ENCODE measurements around the gene UBR1.

UBR1 gene

DNA sequence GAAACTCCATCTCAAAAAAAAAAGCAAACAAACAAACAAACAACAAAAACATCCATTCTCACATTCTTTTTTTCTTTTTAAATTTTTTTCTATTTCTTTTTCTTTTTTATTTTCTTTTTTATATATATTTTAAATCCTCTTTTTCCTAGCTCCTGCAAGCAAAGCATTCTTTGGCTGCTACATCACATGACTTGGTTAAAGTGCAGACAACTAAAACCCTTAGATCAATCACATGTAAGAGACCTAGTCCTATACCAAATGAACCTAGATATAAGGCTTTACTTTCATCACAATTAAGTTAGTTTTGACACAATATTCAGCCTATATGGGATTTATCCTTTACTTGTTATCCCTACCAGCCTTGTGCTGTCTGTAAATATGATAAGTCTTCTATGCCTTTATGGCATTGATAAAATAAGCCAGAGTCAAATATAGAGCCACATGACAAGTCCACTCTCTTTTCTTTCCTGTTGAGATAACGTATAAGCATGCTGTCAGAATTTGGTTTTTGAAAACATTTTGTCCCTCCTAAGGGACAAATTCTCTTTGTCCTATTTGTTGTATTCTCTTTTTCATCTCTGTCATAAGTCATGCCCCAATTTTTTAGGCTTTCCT is 11.3 kb downstream of the UBR1 start:
- no peak overlapping the region for H3K4me3 ChIP-seq (ENCODE audit: insufficient read depth, low read length, poor library complexity, severe bottlenecking)
- H3F3A ChIP-seq (ENCODE audit: insufficient read depth) = peaks cover 3% of the 10 kb centered on the region; the same call in 1 of the 2 replicates
- H3K27me3 ChIP-seq (ENCODE audit: low read length) = no peaks in the 10 kb centered on the region
- H3K4me2 ChIP-seq (ENCODE audit: low read depth, low read length, poor library complexity, severe bottlenecking) = no peak overlapping the region
- H2AFZ ChIP-seq (ENCODE audit: low read depth, low read length, severe bottlenecking) = no peak overlapping the region
- H3K9me3 ChIP-seq (ENCODE audit: insufficient read depth, low read length) = no peaks in the 10 kb centered on the region
- peaks cover 93% of the 10 kb centered on the region for H3K79me2 ChIP-seq (ENCODE audit: insufficient read depth, low read length)
- no peaks in the 10 kb centered on the region for H3K9me2 ChIP-seq (replicated peaks; ENCODE audit: insufficient read depth, low read length)
- no peak for TF ChIP-seq EZH2phosphoT487 (conservative IDR thresholded peaks at IDR 0.05; ENCODE audit: low read length)
- TF ChIP-seq, protein P1, sequence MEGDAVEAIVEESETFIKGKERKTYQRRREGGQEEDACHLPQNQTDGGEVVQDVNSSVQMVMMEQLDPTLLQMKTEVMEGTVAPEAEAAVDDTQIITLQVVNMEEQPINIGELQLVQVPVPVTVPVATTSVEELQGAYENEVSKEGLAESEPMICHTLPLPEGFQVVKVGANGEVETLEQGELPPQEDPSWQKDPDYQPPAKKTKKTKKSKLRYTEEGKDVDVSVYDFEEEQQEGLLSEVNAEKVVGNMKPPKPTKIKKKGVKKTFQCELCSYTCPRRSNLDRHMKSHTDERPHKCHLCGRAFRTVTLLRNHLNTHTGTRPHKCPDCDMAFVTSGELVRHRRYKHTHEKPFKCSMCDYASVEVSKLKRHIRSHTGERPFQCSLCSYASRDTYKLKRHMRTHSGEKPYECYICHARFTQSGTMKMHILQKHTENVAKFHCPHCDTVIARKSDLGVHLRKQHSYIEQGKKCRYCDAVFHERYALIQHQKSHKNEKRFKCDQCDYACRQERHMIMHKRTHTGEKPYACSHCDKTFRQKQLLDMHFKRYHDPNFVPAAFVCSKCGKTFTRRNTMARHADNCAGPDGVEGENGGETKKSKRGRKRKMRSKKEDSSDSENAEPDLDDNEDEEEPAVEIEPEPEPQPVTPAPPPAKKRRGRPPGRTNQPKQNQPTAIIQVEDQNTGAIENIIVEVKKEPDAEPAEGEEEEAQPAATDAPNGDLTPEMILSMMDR (IDR thresholded peaks at IDR 0.05; ENCODE audit: insufficient read depth, low read length, poor library complexity, severe bottlenecking) = no peak
- peaks cover 5% of the 10 kb centered on the region; the same call in 1 of the 2 replicates for H4K20me1 ChIP-seq (ENCODE audit: low read depth, low read length)
- no peak overlapping the region for H3K27ac ChIP-seq (ENCODE audit: low read depth, low read length)
- peaks cover 10% of the 10 kb centered on the region; the same call in 1 of the 2 replicates for H3K36me3 ChIP-seq (ENCODE audit: low read length)
- H3K9ac ChIP-seq (ENCODE audit: low read length) = no peak overlapping the region

DNA sequence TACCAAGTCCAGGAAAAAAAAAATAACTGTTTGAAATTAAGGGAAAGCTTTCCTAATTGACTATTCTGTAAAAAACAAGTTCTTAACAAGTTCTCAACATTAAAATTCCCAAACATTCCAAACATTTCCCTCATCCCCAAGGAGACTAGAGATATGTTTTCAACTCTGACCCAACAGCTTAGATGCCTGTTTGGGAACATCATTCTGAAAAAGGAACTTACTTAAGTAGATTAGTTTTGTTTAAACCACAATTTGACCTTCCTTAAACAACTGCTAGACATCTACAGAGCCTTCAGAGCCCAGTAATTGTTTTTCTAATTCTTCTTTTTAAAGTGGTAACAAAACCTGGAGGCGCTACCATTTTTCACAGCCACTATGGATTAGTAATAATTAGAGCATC is 12.8 kb downstream of the UBR1 start:
- TF ChIP-seq EZH2phosphoT487 (conservative IDR thresholded peaks at IDR 0.05; ENCODE audit: low read length) = no peak
- TF ChIP-seq, protein P1 (IDR thresholded peaks at IDR 0.05; ENCODE audit: insufficient read depth, low read length, poor library complexity, severe bottlenecking) = no peak
- Histone ChIP-seq H3K27ac (ENCODE audit: low read depth, low read length) (no peak overlapping the region), H3K4me3 (ENCODE audit: insufficient read depth, low read length, poor library complexity, severe bottlenecking) (no peak overlapping the region), H3F3A (ENCODE audit: insufficient read depth) (peaks cover 3% of the 10 kb centered on the region; the same call in 1 of the 2 replicates), H3K27me3 (ENCODE audit: low read length) (no peaks in the 10 kb centered on the region), H3K9ac (ENCODE audit: low read length) (no peak overlapping the region), H4K20me1 (ENCODE audit: low read depth, low read length) (no peaks in the 10 kb centered on the region), H3K9me2 (replicated peaks; ENCODE audit: insufficient read depth, low read length) (no peaks in the 10 kb centered on the region), H3K36me3 (ENCODE audit: low read length) (peaks cover 10% of the 10 kb centered on the region; the same call in 1 of the 2 replicates), H3K4me2 (ENCODE audit: low read depth, low read length, poor library complexity, severe bottlenecking) (no peak overlapping the region), H3K79me2 (ENCODE audit: insufficient read depth, low read length) (peaks cover 88% of the 10 kb centered on the region), H3K9me3 (ENCODE audit: insufficient read depth, low read length) (no peaks in the 10 kb centered on the region), H2AFZ (ENCODE audit: low read depth, low read length, severe bottlenecking) (no peak overlapping the region)

DNA sequence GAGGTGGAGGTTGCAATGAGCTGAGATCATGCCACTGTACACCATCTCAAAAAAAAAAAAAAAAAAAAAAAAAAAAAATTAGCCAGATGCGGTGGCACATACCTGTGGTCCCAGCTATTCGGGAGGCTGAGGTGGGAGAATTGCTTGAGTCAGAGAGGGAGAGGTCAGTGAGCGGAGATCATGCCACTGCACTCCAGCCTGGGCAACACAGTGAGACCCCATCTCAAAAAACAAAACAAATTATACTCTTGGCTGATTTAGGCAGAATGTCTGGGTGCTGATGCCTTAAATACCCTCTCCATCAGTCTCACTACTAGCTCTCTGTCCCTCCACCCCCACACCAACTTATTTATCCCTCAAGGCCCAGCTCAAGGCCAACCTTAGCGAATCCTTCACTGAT is 14.0 kb downstream of the UBR1 start:
- TF ChIP-seq, protein P1 (IDR thresholded peaks at IDR 0.05; ENCODE audit: insufficient read depth, low read length, poor library complexity, severe bottlenecking) = no peak
- peaks cover 3% of the 10 kb centered on the region; the same call in 1 of the 2 replicates for H3F3A ChIP-seq (ENCODE audit: insufficient read depth)
- no peak overlapping the region for H3K4me2 ChIP-seq (ENCODE audit: low read depth, low read length, poor library complexity, severe bottlenecking)
- H3K36me3 ChIP-seq (ENCODE audit: low read length) = peaks cover 11% of the 10 kb centered on the region; the same call in 1 of the 2 replicates
- H2AFZ ChIP-seq (ENCODE audit: low read depth, low read length, severe bottlenecking) = no peak overlapping the region
- no peaks in the 10 kb centered on the region for H4K20me1 ChIP-seq (ENCODE audit: low read depth, low read length)
- H3K27ac ChIP-seq (ENCODE audit: low read depth, low read length) = no peak overlapping the region
- no peaks in the 10 kb centered on the region for H3K9me3 ChIP-seq (ENCODE audit: insufficient read depth, low read length)
- H3K27me3 ChIP-seq (ENCODE audit: low read length) = no peaks in the 10 kb centered on the region
- H3K9me2 ChIP-seq (replicated peaks; ENCODE audit: insufficient read depth, low read length) = no peaks in the 10 kb centered on the region
- peaks cover 85% of the 10 kb centered on the region for H3K79me2 ChIP-seq (ENCODE audit: insufficient read depth, low read length)
- no peak overlapping the region for H3K4me3 ChIP-seq (ENCODE audit: insufficient read depth, low read length, poor library complexity, severe bottlenecking)
- H3K9ac ChIP-seq (ENCODE audit: low read length) = no peak overlapping the region

Measured in SU-DHL-6 (cell line).